SK-N-SH treated with all-trans-retinoic acid at 6 μM for 48 hours (cell line): ENCODE measurements around the gene CHL1.

Experiments
- ARNTL ChIP-seq: fragments of 450-650 bp; formaldehyde crosslinking; IDR thresholded peaks from 2 replicates; pipeline ENCODE4 v1.5.0; 2020; ENCODE audit warnings: low read depth, mild to moderate bottlenecking, moderate library complexity, borderline replicate concordance
- BACH2 ChIP-seq: fragments of 250-450 bp; sonication (Bioruptor Pico); IDR thresholded peaks from 2 replicates; pipeline ENCODE4 v1.9.0; 2021; ENCODE audit warnings: mild to moderate bottlenecking, borderline replicate concordance
- CSDC2 ChIP-seq: fragments of 250-450 bp; sonication (Bioruptor Pico); IDR thresholded peaks from 2 replicates; pipeline ENCODE4 v1.5.0; 2020; ENCODE audit warnings: mild to moderate bottlenecking, moderate library complexity
- GLIS3 ChIP-seq: fragments of 250-450 bp; sonication (Bioruptor Pico); IDR thresholded peaks from 2 replicates; pipeline ENCODE4 v1.5.0; 2020; ENCODE audit warnings: mild to moderate bottlenecking, moderate library complexity
- PPARA ChIP-seq: fragments of 250-450 bp; sonication (Bioruptor Pico); IDR thresholded peaks from 2 replicates; pipeline ENCODE4 v1.5.0; 2020; ENCODE audit warnings: mild to moderate bottlenecking, borderline replicate concordance
- RARB ChIP-seq: fragments of 250-450 bp; sonication (Bioruptor Pico); IDR thresholded peaks from 2 replicates; pipeline ENCODE4 v1.8.0; 2021; ENCODE audit warnings: mild to moderate bottlenecking, moderate library complexity
- ZFP3 ChIP-seq: fragments of 250-450 bp; sonication (Bioruptor Pico); IDR thresholded peaks from 2 replicates; pipeline ENCODE4 v1.5.0; 2020; ENCODE audit warnings: mild to moderate bottlenecking, moderate library complexity
- ZFP30 ChIP-seq: fragments of 450-650 bp; formaldehyde crosslinking; IDR thresholded peaks from 2 replicates; pipeline ENCODE4 v1.5.0; 2022; ENCODE audit warnings: mild to moderate bottlenecking, moderate library complexity
- ZNF565 ChIP-seq: fragments of 450-650 bp; formaldehyde crosslinking; conservative IDR thresholded peaks from 2 replicates; pipeline ENCODE4 v1.5.0; 2020; ENCODE audit warnings: low read depth, mild to moderate bottlenecking, moderate library complexity
- ZNF70 ChIP-seq: fragments of 450-650 bp; formaldehyde crosslinking; IDR thresholded peaks from 2 replicates; pipeline ENCODE4 v1.5.0; 2020; ENCODE audit warnings: mild to moderate bottlenecking, moderate library complexity
- TF ChIP-seq, protein P1 (sequence below): fragments of 250-450 bp; sonication (Bioruptor Pico); IDR thresholded peaks from 2 replicates; pipeline ENCODE4 v1.8.0; 2020; ENCODE audit warnings: mild to moderate bottlenecking, moderate library complexity, borderline replicate concordance
- TF ChIP-seq, protein P2 (sequence below): fragments of 250-450 bp; sonication (Bioruptor Pico); IDR thresholded peaks from 2 replicates; pipeline ENCODE4 v1.5.1; 2021; ENCODE audit warnings: mild to moderate bottlenecking, moderate library complexity
- TF ChIP-seq, protein P3 (sequence below): fragments of 250-450 bp; sonication (Bioruptor Pico); IDR thresholded peaks from 2 replicates; pipeline ENCODE4 v1.5.1; 2020; ENCODE audit warnings: low read depth, mild to moderate bottlenecking, moderate library complexity

DNA sequence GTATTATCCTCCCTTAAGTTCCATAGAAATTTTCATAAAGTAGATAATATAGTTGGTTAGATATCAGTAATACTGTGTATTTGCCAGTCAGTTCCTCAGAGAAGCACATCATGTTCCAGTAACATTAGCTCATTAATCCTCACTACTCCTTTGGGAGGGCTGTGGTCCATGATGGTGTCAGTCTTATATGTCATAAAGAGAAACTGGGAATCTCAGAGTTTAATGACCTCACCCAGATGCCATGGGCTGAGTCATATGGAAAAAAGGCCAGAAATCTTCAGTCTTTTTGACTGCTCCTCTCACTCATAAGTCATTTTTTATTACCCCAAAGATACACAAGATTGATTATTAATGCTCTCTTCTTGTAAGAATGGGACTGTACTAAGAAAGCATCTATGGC lies 188.6 kb downstream of the CHL1 start:
- TF ChIP-seq, protein P1, sequence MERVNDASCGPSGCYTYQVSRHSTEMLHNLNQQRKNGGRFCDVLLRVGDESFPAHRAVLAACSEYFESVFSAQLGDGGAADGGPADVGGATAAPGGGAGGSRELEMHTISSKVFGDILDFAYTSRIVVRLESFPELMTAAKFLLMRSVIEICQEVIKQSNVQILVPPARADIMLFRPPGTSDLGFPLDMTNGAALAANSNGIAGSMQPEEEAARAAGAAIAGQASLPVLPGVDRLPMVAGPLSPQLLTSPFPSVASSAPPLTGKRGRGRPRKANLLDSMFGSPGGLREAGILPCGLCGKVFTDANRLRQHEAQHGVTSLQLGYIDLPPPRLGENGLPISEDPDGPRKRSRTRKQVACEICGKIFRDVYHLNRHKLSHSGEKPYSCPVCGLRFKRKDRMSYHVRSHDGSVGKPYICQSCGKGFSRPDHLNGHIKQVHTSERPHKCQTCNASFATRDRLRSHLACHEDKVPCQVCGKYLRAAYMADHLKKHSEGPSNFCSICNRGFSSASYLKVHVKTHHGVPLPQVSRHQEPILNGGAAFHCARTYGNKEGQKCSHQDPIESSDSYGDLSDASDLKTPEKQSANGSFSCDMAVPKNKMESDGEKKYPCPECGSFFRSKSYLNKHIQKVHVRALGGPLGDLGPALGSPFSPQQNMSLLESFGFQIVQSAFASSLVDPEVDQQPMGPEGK = no peak
- TF ChIP-seq ZNF565 (CRISPR knock-in tag) (no peak), ZFP30 (CRISPR knock-in tag) (no peak), ZFP3 (CRISPR knock-in tag) (no peak), RARB (CRISPR knock-in tag) (no peak), GLIS3 (no peak), ZNF70 (no peak), CSDC2 (no peak), BACH2 (CRISPR knock-in tag) (no peak), ARNTL (CRISPR knock-in tag) (no peak), PPARA (CRISPR knock-in tag) (no peak)
- TF ChIP-seq, protein P2, sequence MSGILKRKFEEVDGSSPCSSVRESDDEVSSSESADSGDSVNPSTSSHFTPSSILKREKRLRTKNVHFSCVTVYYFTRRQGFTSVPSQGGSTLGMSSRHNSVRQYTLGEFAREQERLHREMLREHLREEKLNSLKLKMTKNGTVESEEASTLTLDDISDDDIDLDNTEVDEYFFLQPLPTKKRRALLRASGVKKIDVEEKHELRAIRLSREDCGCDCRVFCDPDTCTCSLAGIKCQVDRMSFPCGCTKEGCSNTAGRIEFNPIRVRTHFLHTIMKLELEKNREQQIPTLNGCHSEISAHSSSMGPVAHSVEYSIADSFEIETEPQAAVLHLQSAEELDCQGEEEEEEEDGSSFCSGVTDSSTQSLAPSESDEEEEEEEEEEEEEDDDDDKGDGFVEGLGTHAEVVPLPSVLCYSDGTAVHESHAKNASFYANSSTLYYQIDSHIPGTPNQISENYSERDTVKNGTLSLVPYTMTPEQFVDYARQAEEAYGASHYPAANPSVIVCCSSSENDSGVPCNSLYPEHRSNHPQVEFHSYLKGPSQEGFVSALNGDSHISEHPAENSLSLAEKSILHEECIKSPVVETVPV = no peak
- TF ChIP-seq, protein P3, sequence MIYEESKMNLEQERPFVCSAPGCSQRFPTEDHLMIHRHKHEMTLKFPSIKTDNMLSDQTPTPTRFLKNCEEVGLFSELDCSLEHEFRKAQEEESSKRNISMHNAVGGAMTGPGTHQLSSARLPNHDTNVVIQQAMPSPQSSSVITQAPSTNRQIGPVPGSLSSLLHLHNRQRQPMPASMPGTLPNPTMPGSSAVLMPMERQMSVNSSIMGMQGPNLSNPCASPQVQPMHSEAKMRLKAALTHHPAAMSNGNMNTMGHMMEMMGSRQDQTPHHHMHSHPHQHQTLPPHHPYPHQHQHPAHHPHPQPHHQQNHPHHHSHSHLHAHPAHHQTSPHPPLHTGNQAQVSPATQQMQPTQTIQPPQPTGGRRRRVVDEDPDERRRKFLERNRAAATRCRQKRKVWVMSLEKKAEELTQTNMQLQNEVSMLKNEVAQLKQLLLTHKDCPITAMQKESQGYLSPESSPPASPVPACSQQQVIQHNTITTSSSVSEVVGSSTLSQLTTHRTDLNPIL (CRISPR knock-in tag) = no peak
